ENCODE data around the gene FREM1. TPM values are rescaled to one million over a fixed set of nuclear protein-coding genes. Genes with fewer than 3 reads are reported as not detected.

The FREM1 gene
- total RNA-seq, 4 donors from 2014 or later: 0.53 to 2.8 (median 1.5) TPM

DNA sequence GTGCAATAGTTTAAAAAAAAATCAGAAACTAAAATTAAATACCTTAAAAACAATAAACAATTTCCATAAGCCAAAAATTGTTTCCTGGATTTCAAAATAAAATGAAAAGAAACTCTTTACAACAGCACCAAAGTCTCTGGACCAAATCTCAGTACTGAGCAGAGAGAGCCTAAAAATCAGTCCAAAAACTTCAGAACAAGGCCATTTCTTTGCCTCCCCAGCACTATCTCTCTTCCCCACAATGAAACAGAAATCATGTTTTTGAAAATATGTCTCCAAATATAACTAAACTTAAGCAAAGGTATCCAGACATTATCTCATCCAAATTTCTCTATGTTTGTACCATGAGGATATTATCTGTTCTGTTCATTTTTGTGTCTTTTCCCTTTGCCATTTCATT, 1.0 kb downstream of the FREM1 start:
- no peak for DNase-seq (ENCODE audit: low spot score in 2 of 2)
- TF ChIP-seq, protein P1, sequence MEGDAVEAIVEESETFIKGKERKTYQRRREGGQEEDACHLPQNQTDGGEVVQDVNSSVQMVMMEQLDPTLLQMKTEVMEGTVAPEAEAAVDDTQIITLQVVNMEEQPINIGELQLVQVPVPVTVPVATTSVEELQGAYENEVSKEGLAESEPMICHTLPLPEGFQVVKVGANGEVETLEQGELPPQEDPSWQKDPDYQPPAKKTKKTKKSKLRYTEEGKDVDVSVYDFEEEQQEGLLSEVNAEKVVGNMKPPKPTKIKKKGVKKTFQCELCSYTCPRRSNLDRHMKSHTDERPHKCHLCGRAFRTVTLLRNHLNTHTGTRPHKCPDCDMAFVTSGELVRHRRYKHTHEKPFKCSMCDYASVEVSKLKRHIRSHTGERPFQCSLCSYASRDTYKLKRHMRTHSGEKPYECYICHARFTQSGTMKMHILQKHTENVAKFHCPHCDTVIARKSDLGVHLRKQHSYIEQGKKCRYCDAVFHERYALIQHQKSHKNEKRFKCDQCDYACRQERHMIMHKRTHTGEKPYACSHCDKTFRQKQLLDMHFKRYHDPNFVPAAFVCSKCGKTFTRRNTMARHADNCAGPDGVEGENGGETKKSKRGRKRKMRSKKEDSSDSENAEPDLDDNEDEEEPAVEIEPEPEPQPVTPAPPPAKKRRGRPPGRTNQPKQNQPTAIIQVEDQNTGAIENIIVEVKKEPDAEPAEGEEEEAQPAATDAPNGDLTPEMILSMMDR (IDR thresholded peaks at IDR 0.05): no peak
- TF ChIP-seq POLR2A (IDR thresholded peaks at IDR 0.05): no peak
- intact Hi-C loops (cut with DNase I; ENCODE audit: low total_unique reads): no loop called here
- H3K4me3 ChIP-seq (ENCODE audit: low read depth, poor library complexity, severe bottlenecking): no peak overlapping the region

DNA sequence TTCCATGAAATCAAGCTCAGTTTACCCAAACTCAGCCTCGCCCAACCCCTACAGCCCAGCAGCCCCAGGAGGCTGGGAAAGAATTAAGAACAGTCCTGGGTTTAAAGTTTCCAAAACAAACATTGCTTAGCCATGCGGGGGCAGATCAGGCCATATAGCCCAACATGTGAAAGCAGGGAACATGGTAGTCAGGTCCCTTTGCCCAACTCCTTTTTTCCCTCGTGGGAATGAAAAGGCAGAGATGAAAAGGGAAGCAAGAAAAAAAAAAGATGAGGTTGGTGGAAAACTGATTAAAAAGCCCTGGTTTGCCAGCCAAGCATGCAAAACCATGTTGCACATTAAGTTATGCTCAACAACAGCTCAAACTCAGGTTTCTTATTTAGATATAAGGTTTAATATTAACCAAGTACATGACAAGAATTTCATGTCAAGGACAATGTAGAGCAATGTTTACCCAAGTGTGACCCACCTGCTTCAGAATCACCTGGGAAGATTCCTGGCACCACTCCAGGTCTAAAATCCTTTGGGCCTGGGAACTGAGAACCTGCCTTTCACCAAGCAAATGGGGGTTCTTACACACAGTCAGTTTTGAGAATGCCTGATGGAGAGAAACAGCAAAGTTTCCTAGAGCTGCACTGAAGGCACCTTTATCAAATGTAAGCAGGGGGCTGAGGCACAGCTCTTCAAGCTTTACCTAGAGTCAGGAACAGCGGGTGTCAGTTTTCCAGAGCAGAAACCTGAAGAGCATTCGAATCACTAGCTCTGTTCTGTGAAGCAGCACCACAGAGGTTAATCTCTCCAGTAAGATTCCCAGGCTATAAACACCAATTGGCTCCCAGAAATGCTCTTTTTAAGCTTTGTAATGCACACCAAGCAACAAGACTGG, 1.7 kb downstream of the FREM1 start:
- no peak overlapping the region for H3K4me3 ChIP-seq (ENCODE audit: low read depth, poor library complexity, severe bottlenecking)
- WGBS, 2 donors: 37 to 55% methylated on average over 5 of the region's 5 CpGs
- TF ChIP-seq, protein P1 (IDR thresholded peaks at IDR 0.05): no peak
- no peak for TF ChIP-seq POLR2A (IDR thresholded peaks at IDR 0.05)
- intact Hi-C loops (cut with DNase I; ENCODE audit: low total_unique reads): no loop called here
- no peak for DNase-seq (ENCODE audit: low spot score in 2 of 2)

DNA sequence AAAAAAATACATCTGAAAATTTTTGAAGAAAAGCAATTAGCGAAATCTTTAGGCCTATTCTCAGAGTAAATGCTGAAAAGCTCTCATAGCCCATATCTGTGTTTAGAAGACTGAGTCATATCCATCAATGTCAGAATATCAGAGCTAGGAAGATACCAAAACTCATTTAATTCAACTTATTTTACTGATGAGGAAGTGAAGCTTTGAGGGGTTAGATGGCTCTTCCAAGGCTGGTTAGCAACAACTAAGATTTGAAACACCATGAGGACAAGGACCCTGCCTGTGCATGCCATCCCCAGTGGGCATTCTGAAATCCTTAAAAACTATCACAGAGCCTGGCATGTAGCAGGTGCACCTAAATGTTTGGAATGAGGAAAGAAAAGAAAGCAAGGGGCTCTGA, 2.5 kb downstream of the FREM1 start:
- TF ChIP-seq POLR2A (IDR thresholded peaks at IDR 0.05): no peak
- TF ChIP-seq, protein P1 (IDR thresholded peaks at IDR 0.05): no peak
- H3K4me3 ChIP-seq (ENCODE audit: low read depth, poor library complexity, severe bottlenecking): no peak overlapping the region
- intact Hi-C loops (cut with DNase I; ENCODE audit: low total_unique reads): no loop called here
- DNase-seq (ENCODE audit: low spot score in 2 of 2): no peak
- 78 to 80% methylated on average over 1 of the region's 1 CpG for WGBS, 2 donors

DNA sequence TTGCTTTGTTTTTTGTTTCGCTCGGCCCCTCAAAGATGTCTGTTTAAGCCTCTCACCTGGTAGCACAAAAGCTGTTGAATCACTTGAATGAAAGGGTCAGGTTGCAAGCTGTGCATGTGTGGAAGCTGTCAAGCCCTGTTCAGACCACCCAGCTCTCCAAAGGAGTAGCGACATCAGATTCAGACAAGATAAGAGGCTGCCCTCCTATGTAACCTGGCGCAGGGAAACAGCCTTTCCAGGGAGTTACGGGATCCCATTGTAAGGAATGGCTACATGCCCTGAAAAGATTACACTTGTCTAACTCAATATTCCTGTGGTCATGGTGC, 2.9 kb downstream of the FREM1 start:
- DNase-seq (ENCODE audit: low spot score in 2 of 2): no peak
- TF ChIP-seq POLR2A (IDR thresholded peaks at IDR 0.05): no peak
- TF ChIP-seq, protein P1 (IDR thresholded peaks at IDR 0.05): no peak
- intact Hi-C loops (cut with DNase I; ENCODE audit: low total_unique reads): no loop called here
- 71 to 74% methylated on average over 5 of the region's 5 CpGs for WGBS, 2 donors
- no peak overlapping the region for H3K4me3 ChIP-seq (ENCODE audit: low read depth, poor library complexity, severe bottlenecking)

DNA sequence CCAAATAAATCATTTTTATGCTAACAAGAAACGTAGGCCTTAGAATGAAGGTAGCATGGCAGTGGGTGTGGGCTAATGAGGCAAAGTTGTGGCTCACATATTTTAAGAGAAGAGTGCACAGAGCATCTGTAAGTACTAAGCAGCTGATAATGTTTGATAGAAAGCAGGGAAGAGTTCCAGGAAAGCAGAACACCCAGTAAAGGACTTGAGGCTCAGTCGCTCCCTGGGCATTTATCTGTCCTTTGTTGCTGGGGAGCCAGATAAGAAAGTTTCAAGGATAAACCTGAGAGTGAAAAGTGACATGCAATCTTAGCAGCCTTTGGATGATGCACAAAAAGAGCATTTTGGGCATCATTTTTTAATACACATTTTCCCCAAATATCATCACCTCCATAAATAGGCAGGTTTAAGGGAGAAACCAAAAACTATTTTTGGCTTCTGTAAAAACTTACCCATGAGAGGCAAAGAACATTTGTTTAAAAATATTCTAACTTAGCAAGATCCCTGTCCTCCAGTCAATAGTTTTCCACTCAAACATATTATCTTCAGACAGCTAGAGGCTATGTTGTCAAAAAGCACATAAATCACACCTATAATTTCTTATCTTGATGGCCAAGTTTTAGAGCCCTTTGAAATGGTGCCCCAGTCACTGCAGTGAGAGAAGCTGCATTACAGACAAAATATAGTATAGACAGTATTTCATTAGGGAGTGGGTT, 3.4 kb downstream of the FREM1 start:
- H3K4me3 ChIP-seq (ENCODE audit: low read depth, poor library complexity, severe bottlenecking): no peak overlapping the region
- intact Hi-C loops (cut with DNase I; ENCODE audit: low total_unique reads): no loop called here
- TF ChIP-seq POLR2A (IDR thresholded peaks at IDR 0.05): no peak
- TF ChIP-seq, protein P1 (IDR thresholded peaks at IDR 0.05): no peak
- 39 to 46% methylated on average over 2 of the region's 2 CpGs for WGBS, 2 donors
- DNase-seq (ENCODE audit: low spot score in 2 of 2): no peak
